Calu3 (cell line): Measurements from ENCODE around the gene ATXN10. TPM values are rescaled to one million over a fixed set of nuclear protein-coding genes. Genes with fewer than 3 reads are reported as not detected.

Experiments used
- BruUV-seq: library from RNA; stranded (reverse); fragments of 400-500 nt; replicated peaks from 2 replicates; lab custom pipeline; 2021; lab: Mats Ljungman, UMichigan
- CTCF ChIA-PET: fragments of 300-600 bp; sonication (Branson Sonifier 250); formaldehyde crosslinking; loops from one replicate; lab custom pipeline; 2022; ENCODE audit warnings: antibody characterized with exemption; lab: Charles Lee
- DNase-seq: peaks from one replicate; pipeline ENCODE4 v3.0.0; 2022
- H3K27ac Mint-ChIP-seq: one replicate; pipeline ENCODE4 v1.8.0; 2022; ENCODE audit warnings: mixed read lengths; ENCODE audit not compliant: unreplicated experiment
- H3K27me3 Mint-ChIP-seq: one replicate; pipeline ENCODE4 v1.8.0; 2022; ENCODE audit warnings: mixed read lengths; ENCODE audit not compliant: unreplicated experiment
- H3K36me3 Mint-ChIP-seq: one replicate; pipeline ENCODE4 v1.8.0; 2022; ENCODE audit warnings: mild to moderate bottlenecking, moderate library complexity, mixed read lengths; ENCODE audit not compliant: insufficient read depth, unreplicated experiment
- H3K4me1 Mint-ChIP-seq: one replicate; pipeline ENCODE4 v1.8.0; 2022; ENCODE audit warnings: mild to moderate bottlenecking, low read depth, mixed read lengths; ENCODE audit not compliant: unreplicated experiment
- H3K4me3 Mint-ChIP-seq: one replicate; pipeline ENCODE4 v1.8.0; 2022; ENCODE audit warnings: mild to moderate bottlenecking, low read depth, moderate library complexity, mixed read lengths; ENCODE audit not compliant: unreplicated experiment
- H3K9me3 Mint-ChIP-seq: one replicate; pipeline ENCODE4 v1.8.0; 2022; ENCODE audit warnings: low read depth, mixed read lengths; ENCODE audit not compliant: unreplicated experiment
- CTCF ChIP-seq: fragments of 200-600 bp; IDR thresholded peaks from one replicate; pipeline ENCODE4 v1.8.0; 2022; ENCODE audit warnings: antibody characterized with exemption; ENCODE audit not compliant: unreplicated experiment
- intact Hi-C: fragments of 100-400 bp; cut with micrococcal nuclease; formaldehyde crosslinking; loops from one replicate; pipeline ENCODE4 v1.10.0; 2022; ENCODE audit not compliant: unreplicated experiment
- total RNA-seq: library from RNA; stranded (reverse); gene quantifications from 2 replicates; pipeline ENCODE4 v1.2.3, GENCODE V29; 2022

The ATXN10 gene
- total RNA-seq, 1 experiment from 2014 or later = 263 TPM

- no peak overlapping the region for H3K4me3 Mint-ChIP-seq
- H3K9me3 Mint-ChIP-seq = peaks cover 3% of the 10 kb centered on the region
- peak; percentile 14 for DNase-seq
- TF ChIP-seq CTCF = peak; percentile 61
- intact Hi-C loops = loop anchor here (2.0 to 5.0 kb wide), 3 partner anchors 44 to 253 kb away; no protein-coding TSS in a partner anchor
- no TSS peak for BruUV-seq
- no peak overlapping the region for H3K27ac Mint-ChIP-seq
- CTCF ChIA-PET = interaction anchor here (1.1 to 1.2 kb wide), 2 partner anchors 14 to 100 kb away, joined by 3 read pairs; no protein-coding TSS in a partner anchor
- H3K36me3 Mint-ChIP-seq = peaks cover 4% of the 10 kb centered on the region
- peaks cover 22% of the 10 kb centered on the region for H3K4me1 Mint-ChIP-seq
- no peaks in the 10 kb centered on the region for H3K27me3 Mint-ChIP-seq
These were observed 159.8 kb downstream of the ATXN10 start for GRCh38 chr22:45831394-45831793.

- BruUV-seq = no TSS peak
- H3K36me3 Mint-ChIP-seq = peaks cover 7% of the 10 kb centered on the region
- peaks cover 22% of the 10 kb centered on the region for H3K4me1 Mint-ChIP-seq
- peaks cover 3% of the 10 kb centered on the region for H3K9me3 Mint-ChIP-seq
- no peak for TF ChIP-seq CTCF
- CTCF ChIA-PET = no interaction called here
- no peak for DNase-seq
- intact Hi-C loops = loop anchor here (5.0 kb wide), 2 partner anchors 45 to 185 kb away; no protein-coding TSS in a partner anchor
- no peaks in the 10 kb centered on the region for H3K27me3 Mint-ChIP-seq
- H3K27ac Mint-ChIP-seq = peak overlapping the region; percentile 5
- H3K4me3 Mint-ChIP-seq = no peak overlapping the region
These were observed 160.5 kb downstream of the ATXN10 start for GRCh38 chr22:45832180-45832579.

GRCh38 chr22:45832959-45833580 is 161.4 kb downstream of the ATXN10 start:
- no peaks in the 10 kb centered on the region for H3K27me3 Mint-ChIP-seq
- CTCF ChIA-PET = no interaction called here
- no TSS peak for BruUV-seq

GRCh38 chr22:45833613-45834012 is 162.0 kb downstream of the ATXN10 start:
- no TSS peak for BruUV-seq
- no peak for DNase-seq
- Mint-ChIP-seq H3K4me1 (peaks cover 22% of the 10 kb centered on the region), H3K27me3 (no peaks in the 10 kb centered on the region), H3K4me3 (no peak overlapping the region), H3K27ac (no peak overlapping the region), H3K9me3 (peaks cover 3% of the 10 kb centered on the region), H3K36me3 (peaks cover 7% of the 10 kb centered on the region)
- CTCF ChIA-PET = no interaction called here
- intact Hi-C loops = loop anchor here (5.0 kb wide), 2 partner anchors 46 to 186 kb away; no protein-coding TSS in a partner anchor
- TF ChIP-seq CTCF = no peak

More at GRCh38 chr22:45832959-45833580, 161.4 kb downstream of the ATXN10 start:
- no peak for DNase-seq
- peaks cover 22% of the 10 kb centered on the region for H3K4me1 Mint-ChIP-seq
- TF ChIP-seq CTCF = no peak
- H3K27ac Mint-ChIP-seq = no peak overlapping the region
- H3K4me3 Mint-ChIP-seq = no peak overlapping the region
- intact Hi-C loops = loop anchor here (5.0 kb wide), 2 partner anchors 46 to 186 kb away; no protein-coding TSS in a partner anchor
- H3K36me3 Mint-ChIP-seq = peaks cover 7% of the 10 kb centered on the region
- peaks cover 3% of the 10 kb centered on the region for H3K9me3 Mint-ChIP-seq
